Measurements from ENCODE around the gene HSBP1L1. TPM values are rescaled to one million over a fixed set of nuclear protein-coding genes. Genes with fewer than 3 reads are reported as not detected.

HSBP1L1 gene
- total and polyA plus RNA-seq, 2 of the 13 experiments (the other 11 are each of a cell fraction or from before 2014, with no cell fraction given): 22.6 to 45.1 TPM

- TF ChIP-seq HOXA3 (CRISPR knock-in tag; IDR thresholded peaks at IDR 0.05) (no peak), ELF4 (CRISPR knock-in tag; IDR thresholded peaks at IDR 0.05; ENCODE audit: borderline replicate concordance) (no peak), ZNF747 (CRISPR knock-in tag; IDR thresholded peaks at IDR 0.05; ENCODE audit: borderline replicate concordance) (no peak), TBX2 (CRISPR knock-in tag; IDR thresholded peaks at IDR 0.05; ENCODE audit: borderline replicate concordance) (peak; percentile 58; the same call in 1 of the 2 replicates), ATF1 (CRISPR knock-in tag; IDR thresholded peaks at IDR 0.05) (no peak), KLF11 (CRISPR knock-in tag; IDR thresholded peaks at IDR 0.05) (no peak), ZNF761 (CRISPR knock-in tag; conservative IDR thresholded peaks at IDR 0.05) (peak; percentile 51; the same call in 1 of the 2 replicates), ZBTB21 (CRISPR knock-in tag; IDR thresholded peaks at IDR 0.05) (no peak), RBM39 (IDR thresholded peaks at IDR 0.05; ENCODE audit: low read depth, low read length, poor library complexity, severe bottlenecking) (no peak), FOXA3 (CRISPR knock-in tag; IDR thresholded peaks at IDR 0.05) (no peak), FOXP1 (IDR thresholded peaks at IDR 0.05) (no peak), FOXP1 (CRISPR knock-in tag; IDR thresholded peaks at IDR 0.05) (no peak), ATAD3A (CRISPR knock-in tag; IDR thresholded peaks at IDR 0.05) (no peak), PAXIP1 (CRISPR knock-in tag; conservative IDR thresholded peaks at IDR 0.05) (no peak), ZFP36L1 (CRISPR knock-in tag; IDR thresholded peaks at IDR 0.05) (no peak), AKAP8 (CRISPR knock-in tag; IDR thresholded peaks at IDR 0.05) (no peak; the same call in 1 of the 2 replicates)
- TF ChIP-seq, protein P1, sequence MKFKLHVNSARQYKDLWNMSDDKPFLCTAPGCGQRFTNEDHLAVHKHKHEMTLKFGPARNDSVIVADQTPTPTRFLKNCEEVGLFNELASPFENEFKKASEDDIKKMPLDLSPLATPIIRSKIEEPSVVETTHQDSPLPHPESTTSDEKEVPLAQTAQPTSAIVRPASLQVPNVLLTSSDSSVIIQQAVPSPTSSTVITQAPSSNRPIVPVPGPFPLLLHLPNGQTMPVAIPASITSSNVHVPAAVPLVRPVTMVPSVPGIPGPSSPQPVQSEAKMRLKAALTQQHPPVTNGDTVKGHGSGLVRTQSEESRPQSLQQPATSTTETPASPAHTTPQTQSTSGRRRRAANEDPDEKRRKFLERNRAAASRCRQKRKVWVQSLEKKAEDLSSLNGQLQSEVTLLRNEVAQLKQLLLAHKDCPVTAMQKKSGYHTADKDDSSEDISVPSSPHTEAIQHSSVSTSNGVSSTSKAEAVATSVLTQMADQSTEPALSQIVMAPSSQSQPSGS (CRISPR knock-in tag; IDR thresholded peaks at IDR 0.05): no peak; the same call in 1 of the 2 replicates
- TF ChIP-seq, protein P2, sequence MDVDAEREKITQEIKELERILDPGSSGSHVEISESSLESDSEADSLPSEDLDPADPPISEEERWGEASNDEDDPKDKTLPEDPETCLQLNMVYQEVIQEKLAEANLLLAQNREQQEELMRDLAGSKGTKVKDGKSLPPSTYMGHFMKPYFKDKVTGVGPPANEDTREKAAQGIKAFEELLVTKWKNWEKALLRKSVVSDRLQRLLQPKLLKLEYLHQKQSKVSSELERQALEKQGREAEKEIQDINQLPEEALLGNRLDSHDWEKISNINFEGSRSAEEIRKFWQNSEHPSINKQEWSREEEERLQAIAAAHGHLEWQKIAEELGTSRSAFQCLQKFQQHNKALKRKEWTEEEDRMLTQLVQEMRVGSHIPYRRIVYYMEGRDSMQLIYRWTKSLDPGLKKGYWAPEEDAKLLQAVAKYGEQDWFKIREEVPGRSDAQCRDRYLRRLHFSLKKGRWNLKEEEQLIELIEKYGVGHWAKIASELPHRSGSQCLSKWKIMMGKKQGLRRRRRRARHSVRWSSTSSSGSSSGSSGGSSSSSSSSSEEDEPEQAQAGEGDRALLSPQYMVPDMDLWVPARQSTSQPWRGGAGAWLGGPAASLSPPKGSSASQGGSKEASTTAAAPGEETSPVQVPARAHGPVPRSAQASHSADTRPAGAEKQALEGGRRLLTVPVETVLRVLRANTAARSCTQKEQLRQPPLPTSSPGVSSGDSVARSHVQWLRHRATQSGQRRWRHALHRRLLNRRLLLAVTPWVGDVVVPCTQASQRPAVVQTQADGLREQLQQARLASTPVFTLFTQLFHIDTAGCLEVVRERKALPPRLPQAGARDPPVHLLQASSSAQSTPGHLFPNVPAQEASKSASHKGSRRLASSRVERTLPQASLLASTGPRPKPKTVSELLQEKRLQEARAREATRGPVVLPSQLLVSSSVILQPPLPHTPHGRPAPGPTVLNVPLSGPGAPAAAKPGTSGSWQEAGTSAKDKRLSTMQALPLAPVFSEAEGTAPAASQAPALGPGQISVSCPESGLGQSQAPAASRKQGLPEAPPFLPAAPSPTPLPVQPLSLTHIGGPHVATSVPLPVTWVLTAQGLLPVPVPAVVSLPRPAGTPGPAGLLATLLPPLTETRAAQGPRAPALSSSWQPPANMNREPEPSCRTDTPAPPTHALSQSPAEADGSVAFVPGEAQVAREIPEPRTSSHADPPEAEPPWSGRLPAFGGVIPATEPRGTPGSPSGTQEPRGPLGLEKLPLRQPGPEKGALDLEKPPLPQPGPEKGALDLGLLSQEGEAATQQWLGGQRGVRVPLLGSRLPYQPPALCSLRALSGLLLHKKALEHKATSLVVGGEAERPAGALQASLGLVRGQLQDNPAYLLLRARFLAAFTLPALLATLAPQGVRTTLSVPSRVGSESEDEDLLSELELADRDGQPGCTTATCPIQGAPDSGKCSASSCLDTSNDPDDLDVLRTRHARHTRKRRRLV (CRISPR knock-in tag; IDR thresholded peaks at IDR 0.05): no peak
- TF ChIP-seq, protein P3, sequence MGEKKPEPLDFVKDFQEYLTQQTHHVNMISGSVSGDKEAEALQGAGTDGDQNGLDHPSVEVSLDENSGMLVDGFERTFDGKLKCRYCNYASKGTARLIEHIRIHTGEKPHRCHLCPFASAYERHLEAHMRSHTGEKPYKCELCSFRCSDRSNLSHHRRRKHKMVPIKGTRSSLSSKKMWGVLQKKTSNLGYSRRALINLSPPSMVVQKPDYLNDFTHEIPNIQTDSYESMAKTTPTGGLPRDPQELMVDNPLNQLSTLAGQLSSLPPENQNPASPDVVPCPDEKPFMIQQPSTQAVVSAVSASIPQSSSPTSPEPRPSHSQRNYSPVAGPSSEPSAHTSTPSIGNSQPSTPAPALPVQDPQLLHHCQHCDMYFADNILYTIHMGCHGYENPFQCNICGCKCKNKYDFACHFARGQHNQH (CRISPR knock-in tag; IDR thresholded peaks at IDR 0.05): peak; percentile 55; the same call in 1 of the 2 replicates
- TF ChIP-seq, protein P4, sequence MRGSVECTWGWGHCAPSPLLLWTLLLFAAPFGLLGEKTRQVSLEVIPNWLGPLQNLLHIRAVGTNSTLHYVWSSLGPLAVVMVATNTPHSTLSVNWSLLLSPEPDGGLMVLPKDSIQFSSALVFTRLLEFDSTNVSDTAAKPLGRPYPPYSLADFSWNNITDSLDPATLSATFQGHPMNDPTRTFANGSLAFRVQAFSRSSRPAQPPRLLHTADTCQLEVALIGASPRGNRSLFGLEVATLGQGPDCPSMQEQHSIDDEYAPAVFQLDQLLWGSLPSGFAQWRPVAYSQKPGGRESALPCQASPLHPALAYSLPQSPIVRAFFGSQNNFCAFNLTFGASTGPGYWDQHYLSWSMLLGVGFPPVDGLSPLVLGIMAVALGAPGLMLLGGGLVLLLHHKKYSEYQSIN (CRISPR knock-in tag; IDR thresholded peaks at IDR 0.05; ENCODE audit: borderline replicate concordance): no peak
Measured at GRCh38 chr18:79988071-79988450, 23.6 kb downstream of the HSBP1L1 start (continued).

All from HepG2 (cell line).